HG02763 (cell line): ENCODE results near the gene SLAMF1.
"Not testable (repeated sequence)": the region's sequence is repeated elsewhere in the genome, so short reads cannot be mapped to it uniquely, and the experiment has no call there.

Source experiments
- ATAC-seq: cut with Tn5 transposase; IDR thresholded peaks from one replicate; pipeline ENCODE4 v1.9.1; 2021; ENCODE audit warnings: mild to moderate bottlenecking, moderate library complexity; ENCODE audit not compliant: unreplicated experiment

SLAMF1 gene

DNA sequence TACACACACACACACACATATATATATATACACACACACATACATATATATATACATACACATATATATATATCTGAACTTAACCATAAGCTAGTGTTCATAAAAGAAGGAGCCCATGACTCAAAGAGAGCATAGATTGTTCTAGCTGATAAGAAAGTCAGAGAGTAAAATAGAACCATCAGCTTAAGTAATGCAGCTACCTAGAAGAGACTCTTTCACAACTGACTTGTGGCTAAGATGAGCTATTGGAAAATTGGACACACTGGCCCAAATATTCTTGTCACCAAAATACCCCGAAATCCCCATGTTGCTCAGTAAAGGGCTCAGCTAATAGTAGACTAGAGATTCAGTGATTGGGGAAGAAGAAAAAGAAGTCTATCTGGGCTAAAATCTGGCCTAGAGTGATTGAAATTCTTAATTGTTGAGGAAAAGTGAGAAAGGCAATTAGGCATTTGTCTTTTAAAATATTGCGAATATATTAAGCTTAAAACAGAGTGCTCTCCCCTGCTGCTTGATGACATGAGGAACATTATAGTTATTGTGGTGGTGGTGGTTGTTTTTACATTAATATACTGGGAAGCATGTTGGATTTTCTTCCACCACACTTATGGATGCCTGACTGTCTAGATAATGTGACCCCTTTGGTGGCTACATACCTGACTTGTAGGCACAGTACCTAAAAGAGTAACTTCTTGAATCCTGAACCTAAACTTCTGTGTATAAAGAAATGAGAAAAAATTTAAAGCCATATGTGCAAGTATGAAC, 6.3 kb downstream of the SLAMF1 start:
- ATAC-seq: no peak

DNA sequence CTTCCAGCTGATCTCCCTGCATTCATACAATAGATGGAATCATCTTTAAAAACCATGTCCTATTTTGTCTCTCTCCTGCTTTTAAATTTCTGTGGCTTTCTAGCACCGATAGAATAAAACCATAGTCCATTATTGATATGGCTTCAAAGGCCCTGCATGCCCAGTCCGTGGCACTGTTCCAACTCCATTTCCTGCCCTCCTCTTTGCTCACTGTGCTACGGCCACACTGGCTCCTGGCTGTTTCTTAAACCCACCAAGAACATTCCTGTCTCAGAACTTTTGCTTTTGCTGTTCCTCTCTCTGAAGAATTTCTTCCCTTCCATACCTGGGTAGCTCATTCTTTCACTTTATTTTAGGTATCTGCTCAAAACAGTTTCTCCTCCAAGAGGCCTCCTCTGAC, 7.2 kb downstream of the SLAMF1 start:
- no peak for ATAC-seq

DNA sequence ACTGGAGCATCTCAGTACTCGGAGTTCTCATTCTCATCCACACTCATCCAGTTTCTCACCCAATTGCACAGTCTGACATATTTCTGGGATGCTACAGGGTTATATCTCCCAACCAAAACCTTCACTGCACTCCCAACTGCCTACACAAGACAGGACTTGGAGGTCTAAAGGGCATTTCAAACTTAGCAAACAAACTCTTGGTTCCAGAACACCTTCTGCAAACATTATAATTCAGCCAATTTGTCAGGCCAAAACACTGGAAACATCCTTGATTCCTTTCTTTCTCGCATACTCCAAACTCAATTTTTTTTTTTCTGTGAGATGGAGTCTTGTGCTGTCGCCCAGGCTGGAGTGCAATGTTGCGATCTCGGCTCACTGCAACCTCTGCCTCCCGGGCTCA, 7.9 kb downstream of the SLAMF1 start:
- ATAC-seq: no peak

GRCh38 chr1:160638540-160638857, 8.3 kb downstream of the SLAMF1 start:
- ATAC-seq: no peak

- no peak for ATAC-seq
Observed at GRCh38 chr1:160637821-160638539, 8.9 kb downstream of the SLAMF1 start.

GRCh38 chr1:160637065-160637464, 9.8 kb downstream of the SLAMF1 start:
- no peak for ATAC-seq

DNA sequence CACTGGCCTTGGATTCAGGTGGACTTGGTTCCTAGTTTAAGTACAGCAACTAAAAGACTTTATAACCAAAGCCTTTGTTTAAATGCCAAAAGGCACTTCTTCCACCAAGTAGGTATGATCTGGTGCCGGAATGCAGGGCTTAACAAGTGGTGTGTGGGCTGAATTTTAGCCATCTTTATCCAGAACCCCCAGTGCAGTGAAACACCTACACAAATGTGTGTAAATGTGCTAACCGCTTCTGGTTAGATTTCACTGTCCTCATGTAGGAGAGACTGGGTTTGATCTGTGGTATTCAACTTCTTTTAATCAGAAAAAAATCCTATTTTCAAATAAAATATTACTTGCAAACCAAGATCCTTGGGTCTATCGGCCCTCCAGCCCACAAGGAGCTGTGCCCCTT, 10.3 kb downstream of the SLAMF1 start:
- no peak for ATAC-seq

GRCh38 chr1:160636076-160636475, 10.8 kb downstream of the SLAMF1 start:
- no peak for ATAC-seq

- no peak for ATAC-seq
Observed at GRCh38 chr1:160634543-160635491, 12.0 kb downstream of the SLAMF1 start.

GRCh38 chr1:160633330-160633903, 13.4 kb downstream of the SLAMF1 start:
- no peak for ATAC-seq

- ATAC-seq: no peak
Observed at GRCh38 chr1:160631983-160632625, 14.7 kb downstream of the SLAMF1 start.

- no peak for ATAC-seq
Observed at GRCh38 chr1:160630523-160631451, 16.1 kb downstream of the SLAMF1 start.

DNA sequence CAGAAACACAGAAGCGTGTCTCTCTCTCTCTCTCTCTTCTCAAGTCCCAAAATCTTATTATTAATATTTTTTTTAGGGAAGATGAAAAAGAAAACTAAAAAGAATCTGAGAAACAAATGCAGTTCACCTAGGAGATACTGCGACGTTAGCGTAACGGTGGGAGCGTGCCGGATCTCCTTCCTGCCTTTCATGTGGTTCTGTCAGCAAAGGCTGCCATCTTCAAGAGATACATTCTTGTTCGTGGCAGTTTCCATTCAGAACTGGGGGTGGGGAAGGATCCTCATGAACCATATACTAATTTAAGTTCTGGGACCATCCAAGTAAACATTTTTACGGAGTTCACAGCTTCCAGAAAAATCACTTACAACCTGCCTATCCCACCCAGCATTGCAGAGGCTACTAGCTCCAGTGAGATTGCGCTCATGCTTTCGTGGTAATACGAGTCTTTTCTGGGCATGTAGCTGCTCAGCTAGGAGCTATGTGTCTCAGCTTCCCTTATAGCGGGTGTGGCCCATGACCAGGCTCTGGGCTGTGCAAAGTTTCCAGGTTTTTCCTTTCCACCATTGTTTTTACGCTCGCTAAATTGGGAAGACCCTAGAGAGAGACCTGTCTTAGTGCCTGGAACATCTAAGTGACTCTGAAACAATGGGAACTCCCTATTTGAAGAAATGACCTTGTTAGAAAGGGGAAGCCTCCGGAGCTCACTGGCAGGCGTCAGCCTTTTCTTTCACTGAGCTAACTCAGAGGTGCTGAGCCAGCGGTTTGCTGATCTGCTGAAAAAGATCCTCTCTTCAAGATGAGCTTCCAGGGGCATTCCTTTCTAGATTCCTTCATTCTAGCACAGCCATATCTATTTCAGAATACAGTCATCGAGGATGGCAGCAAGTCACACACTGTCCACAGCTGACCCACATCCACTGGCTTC, 17.3 kb downstream of the SLAMF1 start:
- ATAC-seq: no peak

DNA sequence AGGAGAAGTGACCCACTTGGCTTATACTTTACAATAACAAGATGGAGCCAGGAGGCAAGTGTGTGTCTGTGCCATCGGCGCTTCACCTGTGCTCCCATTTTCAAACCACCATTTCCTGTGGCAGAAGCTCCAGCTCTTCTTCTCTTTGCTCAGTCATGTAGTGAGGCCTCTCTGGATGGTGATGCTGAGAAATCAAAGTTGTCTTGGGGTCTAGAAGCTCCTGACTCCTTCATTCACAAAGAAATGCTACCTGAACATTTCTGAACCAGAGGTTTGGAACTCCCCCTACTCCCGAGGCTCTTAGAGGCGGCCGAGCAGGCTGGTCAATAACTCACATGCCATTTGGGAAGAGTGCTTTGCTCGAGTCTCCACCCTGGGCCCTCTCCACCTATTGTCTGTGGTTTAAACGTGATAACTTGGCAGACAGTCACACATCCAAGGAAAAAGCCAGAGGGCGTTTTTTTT, 18.0 kb downstream of the SLAMF1 start:
- ATAC-seq: no peak

DNA sequence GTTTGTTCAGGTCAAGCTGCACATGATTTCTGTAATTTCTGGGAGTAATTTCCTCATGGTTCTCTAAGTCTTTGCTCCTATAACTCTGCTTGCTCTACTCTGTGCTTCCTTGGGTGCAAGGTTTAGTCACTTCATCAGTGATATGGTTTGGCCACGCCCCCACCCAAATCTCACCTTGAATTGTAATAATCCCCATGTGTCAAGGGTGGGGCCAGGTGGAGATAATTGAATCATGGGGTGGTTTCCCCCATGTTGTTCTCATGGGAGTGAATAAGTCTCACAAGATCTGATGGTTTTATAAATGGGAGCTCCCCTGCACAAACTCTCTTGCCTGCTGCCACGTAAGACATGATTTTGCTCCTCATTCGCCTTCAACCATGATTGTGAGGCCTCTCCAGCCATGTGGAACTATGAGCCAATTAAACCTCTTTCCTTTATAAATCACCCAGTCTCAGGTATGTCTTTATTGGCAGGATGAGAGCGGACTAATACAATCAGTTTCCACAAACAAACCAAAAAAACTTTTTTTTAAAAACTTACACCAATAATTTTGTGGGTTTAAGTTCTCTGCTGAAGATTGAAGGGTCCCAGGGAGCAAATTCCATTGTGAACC, 19.1 kb downstream of the SLAMF1 start:
- ATAC-seq: not testable (repeated sequence)

DNA sequence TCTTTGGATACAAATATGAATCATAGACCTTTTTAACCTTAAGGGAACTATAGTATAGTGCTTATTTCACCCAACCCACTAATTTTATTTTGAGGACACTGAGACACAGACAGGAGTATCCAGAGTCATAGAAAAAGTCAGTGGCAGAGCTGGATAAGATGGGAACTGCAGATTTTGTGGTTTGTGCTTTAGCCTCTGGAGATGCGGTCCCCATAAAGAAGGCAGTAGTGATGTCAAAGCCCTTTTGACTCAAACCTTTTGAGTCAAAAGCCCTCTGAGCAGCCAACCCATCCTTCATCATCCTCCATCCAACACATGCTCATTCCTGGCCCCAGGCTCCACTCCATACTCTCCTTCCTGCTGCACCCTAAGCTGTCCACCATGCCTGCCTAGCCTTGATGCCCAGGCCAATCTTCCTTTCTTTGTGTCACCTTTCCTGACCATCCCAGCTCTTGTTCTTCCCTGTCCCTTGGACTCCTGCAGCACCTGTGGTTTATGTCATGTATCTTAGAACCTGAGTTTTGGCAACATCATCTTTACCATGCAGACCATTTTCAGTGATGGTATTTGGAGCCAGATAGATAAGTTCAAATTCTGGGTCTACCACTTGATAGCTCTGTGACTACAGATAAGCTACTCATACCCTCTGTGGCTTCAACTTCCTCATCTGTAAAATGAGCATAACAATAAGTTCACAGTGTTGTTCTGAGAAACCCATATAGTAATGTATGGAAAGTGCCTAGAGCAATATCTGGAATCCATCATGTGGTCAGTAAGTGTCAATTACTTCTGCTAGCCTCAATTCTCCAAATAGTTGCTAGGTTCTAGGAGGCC, 20.1 kb downstream of the SLAMF1 start:
- no peak for ATAC-seq
